CD4-positive, alpha-beta T cell treated with Interleukin-15 for 4 hours (primary cell): ENCODE results near the gene PLPPR4.
"Not testable (repeated sequence)": the region's sequence is repeated elsewhere in the genome, so short reads cannot be mapped to it uniquely, and the experiment has no call there.

Experiments used
- DNase-seq: peaks from one replicate; pipeline ENCODE4 v3.0.0-alpha.2; 2020; ENCODE audit warnings: low spot score

PLPPR4 gene

GRCh38 chr1:99268021-99268420, 3.7 kb downstream of the PLPPR4 start:
- DNase-seq = no peak

- DNase-seq = no peak
Observed at GRCh38 chr1:99269321-99269720, 5.0 kb downstream of the PLPPR4 start.

DNA sequence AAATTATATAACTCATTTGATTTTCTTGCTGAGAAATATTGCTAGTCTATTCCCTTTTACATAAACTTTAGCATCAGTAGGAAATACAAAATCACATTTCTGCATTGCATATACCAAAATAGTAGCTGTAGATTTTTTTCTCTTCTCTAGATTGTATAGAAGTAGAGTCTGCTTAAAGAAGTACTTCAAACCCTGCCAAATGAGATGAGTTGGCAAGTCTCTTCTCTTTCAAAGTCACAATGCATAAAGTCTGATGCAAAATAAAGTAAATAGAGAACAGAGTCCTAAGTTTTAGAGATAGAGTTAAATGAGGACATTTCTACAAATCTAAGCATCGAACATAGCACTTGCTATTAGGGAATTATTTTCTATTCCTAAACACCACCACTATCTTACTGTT, 6.4 kb downstream of the PLPPR4 start:
- DNase-seq = no peak

- DNase-seq = no peak
Observed at GRCh38 chr1:99271249-99271648, 7.0 kb downstream of the PLPPR4 start.

- no peak for DNase-seq
Observed at GRCh38 chr1:99277066-99277465, 12.8 kb downstream of the PLPPR4 start.

- DNase-seq = no peak
Observed at GRCh38 chr1:99279525-99279924, 15.2 kb downstream of the PLPPR4 start.

DNA sequence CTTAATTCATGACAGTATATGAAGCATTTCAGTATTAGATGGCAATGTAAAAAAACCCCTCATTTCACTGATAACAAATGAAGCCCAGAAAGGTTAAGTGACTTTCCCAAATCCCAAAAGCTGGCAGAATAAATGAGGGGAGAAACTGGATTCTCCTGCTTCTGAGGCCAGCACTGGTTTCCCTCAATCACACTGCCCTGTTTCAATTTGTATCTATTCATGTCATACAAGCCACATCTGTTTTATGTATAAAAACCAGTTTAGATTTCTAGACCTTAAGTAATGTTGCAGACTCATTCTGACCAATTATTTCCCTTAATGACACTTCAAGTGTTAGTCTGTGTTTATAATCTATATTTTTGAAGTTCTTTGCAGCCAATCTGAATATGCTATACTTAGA, 16.8 kb downstream of the PLPPR4 start:
- no peak for DNase-seq

DNA sequence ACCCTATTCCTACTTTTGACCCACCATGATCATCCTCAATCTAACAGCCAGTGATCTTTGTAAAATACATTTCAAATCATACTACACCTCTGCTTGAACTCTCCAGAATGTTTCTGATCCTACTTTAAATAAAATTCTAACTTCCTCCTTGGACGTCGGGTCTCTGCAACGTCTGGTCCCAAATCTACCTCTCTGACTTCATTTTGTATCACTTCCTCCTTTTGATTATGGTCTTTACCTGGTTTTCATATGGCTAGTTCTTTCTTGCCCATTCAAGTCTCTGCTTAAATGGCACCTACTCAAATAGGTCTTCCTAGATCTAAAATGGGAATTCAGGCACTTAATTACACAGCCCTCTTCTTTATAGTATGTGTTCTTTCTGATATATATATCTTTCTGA, 18.2 kb downstream of the PLPPR4 start:
- DNase-seq = no peak

GRCh38 chr1:99283521-99283920, 19.2 kb downstream of the PLPPR4 start:
- not testable (repeated sequence) for DNase-seq

- DNase-seq = no peak
Observed at GRCh38 chr1:99292886-99293285, 28.6 kb downstream of the PLPPR4 start.

DNA sequence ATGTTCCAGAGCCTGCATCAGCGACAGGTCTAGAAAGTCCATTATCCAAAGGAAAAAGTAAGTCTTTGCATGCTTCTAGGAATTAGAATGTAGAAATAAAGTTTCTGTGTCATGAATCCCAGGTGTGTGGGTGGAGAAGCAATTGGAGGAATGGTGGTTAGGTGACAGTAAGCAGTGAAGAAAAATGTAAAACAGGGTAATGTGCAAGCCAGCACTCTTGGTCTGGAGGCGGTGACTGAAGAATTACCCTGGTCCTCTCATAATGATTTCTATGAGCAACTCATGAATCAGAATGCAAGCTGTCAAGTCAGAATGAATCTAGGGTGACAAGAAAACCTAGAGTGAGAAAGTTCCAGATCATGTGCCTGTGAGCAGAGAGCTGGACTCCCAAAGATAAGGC, 33.6 kb downstream of the PLPPR4 start:
- no peak for DNase-seq

- DNase-seq = no peak
Observed at GRCh38 chr1:99304725-99305282, 40.5 kb downstream of the PLPPR4 start.

DNA sequence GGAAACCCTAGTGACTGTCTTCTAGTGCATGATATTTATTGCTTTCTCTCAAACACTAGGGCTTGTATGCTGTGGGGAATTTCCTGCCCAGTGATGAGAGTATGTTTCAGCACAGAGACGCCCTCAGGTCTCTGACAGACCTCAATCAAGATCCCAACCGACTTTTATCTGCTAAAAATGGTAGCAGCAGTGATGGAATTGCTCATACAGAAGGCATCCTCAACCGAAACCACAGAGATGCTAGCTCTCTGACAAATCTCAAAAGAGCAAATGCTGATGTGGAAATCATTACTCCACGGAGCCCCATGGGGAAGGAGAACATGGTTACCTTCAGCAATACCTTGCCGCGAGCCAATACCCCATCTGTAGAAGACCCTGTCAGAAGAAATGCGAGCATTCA, 41.3 kb downstream of the PLPPR4 start:
- no peak for DNase-seq

- DNase-seq = no peak
Observed at GRCh38 chr1:99306056-99306455, 41.8 kb downstream of the PLPPR4 start.

GRCh38 chr1:99306644-99307043, 42.4 kb downstream of the PLPPR4 start:
- DNase-seq = no peak

GRCh38 chr1:99315305-99315704, 51.0 kb downstream of the PLPPR4 start:
- DNase-seq = no peak

- no peak for DNase-seq
Observed at GRCh38 chr1:99326215-99326949, 62.1 kb downstream of the PLPPR4 start.

DNA sequence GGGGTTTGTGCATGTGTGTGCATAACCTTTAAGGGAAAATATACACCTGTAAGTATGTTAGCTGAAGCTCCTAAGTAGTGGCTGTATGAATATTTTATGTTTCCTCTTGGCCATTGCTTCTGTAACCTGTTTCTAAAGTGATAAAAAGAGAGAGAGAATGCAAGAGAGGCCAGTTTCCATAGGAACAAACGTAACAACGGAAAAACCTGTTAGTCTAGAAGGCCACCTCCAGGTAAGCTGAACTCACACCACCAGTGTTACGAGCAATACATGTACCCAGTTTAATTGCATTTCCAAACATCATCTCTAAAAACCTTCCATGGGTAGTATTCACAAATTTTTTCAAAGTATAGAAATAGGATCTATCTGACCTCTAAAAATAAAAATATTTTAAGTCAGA, 63.1 kb downstream of the PLPPR4 start:
- no peak for DNase-seq

DNA sequence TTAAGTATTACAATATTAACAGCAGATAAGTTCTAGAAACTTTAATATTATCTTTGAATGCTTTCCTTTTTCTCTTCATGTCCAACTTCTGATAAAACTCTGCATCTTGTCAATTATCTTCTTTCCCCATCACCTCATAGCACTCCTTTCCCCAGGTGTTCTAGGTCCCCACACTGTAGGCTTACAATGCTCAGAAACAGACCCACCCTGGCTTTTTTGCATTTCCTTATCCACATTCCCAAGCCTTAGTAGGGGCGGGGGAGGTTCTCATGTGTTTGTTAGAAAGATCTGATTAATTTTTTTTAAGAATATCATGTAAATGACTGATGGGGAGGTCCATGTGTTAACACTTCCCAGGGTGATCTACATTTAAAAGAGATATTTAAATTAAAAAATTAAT, 63.9 kb downstream of the PLPPR4 start:
- DNase-seq = no peak

DNA sequence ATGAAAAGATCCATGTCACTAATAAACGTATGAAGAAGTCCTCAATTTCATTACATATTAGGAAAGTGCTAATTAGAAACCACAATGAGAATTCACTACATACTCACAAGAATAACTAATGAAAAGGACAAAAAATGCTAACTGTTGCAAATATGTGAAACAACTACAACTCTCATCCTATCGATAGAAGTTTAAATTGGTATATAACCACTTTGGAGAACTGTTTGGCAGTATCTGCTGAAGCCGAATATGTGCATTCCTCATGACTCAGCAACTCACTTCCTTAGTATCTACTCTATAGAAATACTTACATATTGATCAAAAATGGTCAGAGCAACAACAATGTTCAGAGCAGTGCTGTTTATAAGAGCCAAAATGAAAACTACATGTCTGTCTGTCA, 66.8 kb downstream of the PLPPR4 start:
- DNase-seq = no peak

- DNase-seq = no peak
Observed at GRCh38 chr1:99331636-99332035, 67.3 kb downstream of the PLPPR4 start.

- DNase-seq = no peak
Observed at GRCh38 chr1:99332561-99332960, 68.3 kb downstream of the PLPPR4 start.

GRCh38 chr1:99334991-99335390, 70.7 kb downstream of the PLPPR4 start:
- no peak for DNase-seq

- no peak for DNase-seq
Observed at GRCh38 chr1:99347041-99347684, 82.9 kb downstream of the PLPPR4 start.
